NCI-H345 treated with DMSO at 0.1 percent for 48 hours (cell line): Measurements from ENCODE around the gene TMEM91.

Source experiments
- DNase-seq: peaks from one replicate; lab custom pipeline; 2025; ENCODE audit not compliant: unreplicated experiment; lab: John Stamatoyannopoulos, UW

Gene TMEM91

GRCh38 chr19:41409288-41409687 lies 33.0 kb downstream of the TMEM91 start:
- no peak for DNase-seq

- no peak for DNase-seq
Measured at GRCh38 chr19:41410336-41411054, 34.2 kb downstream of the TMEM91 start.

- DNase-seq = no peak
Measured at GRCh38 chr19:41411100-41411967, 35.0 kb downstream of the TMEM91 start.

DNA sequence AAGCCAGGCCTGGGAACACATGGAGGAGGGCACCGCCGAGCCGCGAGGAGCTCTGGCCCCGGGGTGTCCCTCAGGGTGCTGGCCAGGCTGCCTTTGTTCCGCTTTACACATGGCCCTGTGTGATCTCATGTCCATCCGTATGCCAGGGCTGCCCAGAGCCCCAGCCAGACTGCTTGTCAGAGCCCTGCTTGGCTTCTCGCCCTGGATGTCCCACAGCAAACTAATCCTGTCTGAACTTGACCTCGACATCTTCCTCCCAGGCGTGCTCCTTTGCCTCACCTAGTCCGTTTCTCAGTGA lies 35.6 kb downstream of the TMEM91 start:
- DNase-seq = no peak

- no peak for DNase-seq
Measured at GRCh38 chr19:41412953-41413352, 36.6 kb downstream of the TMEM91 start.

GRCh38 chr19:41413947-41414346 lies 37.6 kb downstream of the TMEM91 start:
- no peak for DNase-seq

DNA sequence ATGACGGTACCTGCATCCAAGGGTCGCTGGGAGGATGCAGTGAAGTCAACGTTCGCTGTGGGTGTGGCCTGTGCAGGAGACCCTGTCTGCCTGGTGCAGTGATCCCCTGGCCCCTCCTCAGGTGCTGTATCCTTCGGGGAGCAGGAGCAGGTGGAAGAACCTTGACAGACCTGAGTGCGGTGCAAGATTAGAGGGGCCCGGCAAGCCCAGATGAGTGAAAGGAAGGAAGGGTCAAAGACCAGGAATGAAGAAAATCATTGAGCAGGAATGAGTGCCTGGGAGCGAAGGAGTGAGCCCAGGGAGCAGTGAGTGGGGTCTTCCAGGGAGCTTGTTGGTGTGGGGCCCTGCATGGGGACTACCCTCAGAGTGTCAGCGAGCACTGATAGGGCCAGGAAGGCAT lies 38.1 kb downstream of the TMEM91 start:
- DNase-seq = no peak

- DNase-seq = no peak
Measured at GRCh38 chr19:41415154-41415571, 38.8 kb downstream of the TMEM91 start.

GRCh38 chr19:41416194-41416674 lies 39.9 kb downstream of the TMEM91 start:
- no peak for DNase-seq

DNA sequence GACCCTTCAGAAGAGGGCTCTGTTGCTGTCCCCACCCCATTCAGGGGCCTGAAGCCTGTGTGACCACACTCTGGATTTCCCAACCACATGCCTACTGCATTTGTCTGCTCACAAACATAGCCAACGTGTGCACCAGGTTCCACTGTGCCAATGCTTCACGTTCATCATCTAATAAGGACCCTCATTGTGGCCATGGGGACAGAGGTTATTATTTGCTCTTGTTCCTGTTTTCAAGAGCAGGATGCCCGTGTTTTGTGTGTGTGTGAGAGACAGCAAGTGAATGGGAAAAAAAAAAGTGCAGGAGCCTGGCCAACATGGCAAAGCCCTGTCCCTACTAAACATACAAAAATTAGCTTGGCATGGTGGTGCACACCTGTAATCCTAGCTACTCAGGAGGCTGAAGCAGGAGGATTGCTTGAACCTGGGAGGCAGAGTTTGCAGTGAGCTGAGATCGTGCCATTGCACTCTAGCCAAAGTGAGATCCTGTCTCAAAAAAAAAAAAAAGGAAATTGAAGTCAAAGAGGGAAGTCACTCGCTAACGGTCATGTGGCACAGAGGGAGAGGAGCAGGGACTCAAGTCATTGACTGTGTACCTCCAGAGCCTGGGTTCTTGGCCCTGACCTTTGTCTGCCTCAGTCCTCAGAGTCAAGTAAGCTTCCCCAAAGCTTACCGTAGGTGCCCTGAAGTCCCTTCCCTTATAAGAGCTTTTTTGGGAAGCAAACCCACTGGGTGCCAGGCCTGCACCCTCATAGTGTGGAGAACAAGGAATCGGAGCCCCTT lies 44.0 kb downstream of the TMEM91 start:
- DNase-seq = no peak

DNA sequence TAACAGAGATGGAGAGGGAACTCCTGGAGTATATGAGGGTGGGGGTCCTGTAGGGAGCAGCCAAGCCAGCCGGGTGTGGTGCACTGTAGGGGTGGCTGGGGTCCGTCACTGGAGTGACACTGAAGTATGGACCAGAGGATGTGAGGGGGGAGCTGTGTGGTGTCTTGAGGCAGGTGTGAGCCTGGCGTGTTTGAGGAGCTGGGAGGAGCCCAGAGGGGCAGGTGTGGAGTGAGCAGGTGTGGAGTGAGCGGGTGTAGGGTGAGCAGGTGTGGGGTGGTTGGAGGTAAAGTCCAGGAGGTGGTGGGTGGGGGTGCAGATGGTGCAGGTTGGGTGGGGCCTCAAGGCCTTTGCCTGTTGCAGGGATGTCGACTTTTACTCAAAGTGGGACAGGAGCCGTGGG lies 45.0 kb downstream of the TMEM91 start:
- no peak for DNase-seq

DNA sequence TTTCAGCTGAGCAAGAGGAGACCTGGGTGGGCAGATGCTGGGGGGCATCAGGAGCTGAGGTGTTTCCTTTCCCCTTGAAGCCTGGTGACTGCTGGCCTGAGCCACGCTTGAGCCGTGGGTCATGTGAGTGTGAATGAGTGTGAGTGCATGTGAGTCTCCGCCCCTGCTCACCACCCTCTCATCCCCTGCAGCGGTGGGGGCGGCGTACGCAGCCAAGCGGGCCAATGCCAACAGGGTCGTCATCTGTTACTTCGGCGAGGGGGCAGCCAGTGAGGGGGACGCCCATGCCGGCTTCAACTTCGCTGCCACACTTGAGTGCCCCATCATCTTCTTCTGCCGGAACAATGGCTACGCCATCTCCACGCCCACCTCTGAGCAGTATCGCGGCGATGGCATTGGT lies 45.6 kb downstream of the TMEM91 start:
- no peak for DNase-seq

DNA sequence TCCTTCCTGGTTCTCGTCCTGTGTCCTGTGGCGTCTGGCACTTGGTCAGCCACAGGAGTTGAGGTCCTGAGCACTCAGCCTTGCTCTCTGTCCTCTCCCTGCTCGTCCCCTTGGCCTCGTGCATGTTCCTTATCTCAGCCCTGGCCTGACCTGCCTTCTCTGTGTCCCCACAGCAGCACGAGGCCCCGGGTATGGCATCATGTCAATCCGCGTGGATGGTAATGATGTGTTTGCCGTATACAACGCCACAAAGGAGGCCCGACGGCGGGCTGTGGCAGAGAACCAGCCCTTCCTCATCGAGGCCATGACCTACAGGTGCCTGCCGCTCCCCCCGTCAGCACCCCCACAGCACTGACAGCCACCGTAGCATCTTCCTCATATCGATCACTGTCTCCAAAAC lies 46.1 kb downstream of the TMEM91 start:
- DNase-seq = no peak

GRCh38 chr19:41422955-41423354 lies 46.6 kb downstream of the TMEM91 start:
- no peak for DNase-seq

DNA sequence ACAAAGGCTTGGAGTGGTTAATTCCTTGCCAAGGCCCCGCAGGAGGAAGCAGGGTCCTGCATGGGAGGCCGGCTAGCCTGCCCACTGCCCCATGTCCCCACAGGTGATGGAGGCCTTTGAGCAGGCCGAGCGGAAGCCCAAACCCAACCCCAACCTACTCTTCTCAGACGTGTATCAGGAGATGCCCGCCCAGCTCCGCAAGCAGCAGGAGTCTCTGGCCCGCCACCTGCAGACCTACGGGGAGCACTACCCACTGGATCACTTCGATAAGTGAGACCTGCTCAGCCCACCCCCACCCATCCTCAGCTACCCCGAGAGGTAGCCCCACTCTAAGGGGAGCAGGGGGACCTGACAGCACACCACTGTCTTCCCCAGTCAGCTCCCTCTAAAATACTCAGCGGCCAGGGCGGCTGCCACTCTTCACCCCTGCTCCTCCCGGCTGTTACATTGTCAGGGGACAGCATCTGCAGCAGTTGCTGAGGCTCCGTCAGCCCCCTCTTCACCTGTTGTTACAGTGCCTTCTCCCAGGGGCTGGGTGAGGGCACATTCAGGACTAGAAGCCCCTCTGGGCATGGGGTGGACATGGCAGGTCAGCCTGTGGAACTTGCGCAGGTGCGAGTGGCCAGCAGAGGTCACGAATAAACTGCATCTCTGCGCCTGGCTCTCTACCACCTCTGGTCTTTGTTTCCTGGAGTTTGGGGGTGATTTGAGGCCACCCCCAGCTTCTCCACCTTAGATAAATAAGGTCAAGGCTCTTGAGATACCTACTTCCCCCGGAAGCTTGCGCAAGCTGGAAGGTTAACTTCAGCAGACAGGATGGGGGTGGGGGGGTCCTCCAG lies 48.2 kb downstream of the TMEM91 start:
- no peak for DNase-seq

DNA sequence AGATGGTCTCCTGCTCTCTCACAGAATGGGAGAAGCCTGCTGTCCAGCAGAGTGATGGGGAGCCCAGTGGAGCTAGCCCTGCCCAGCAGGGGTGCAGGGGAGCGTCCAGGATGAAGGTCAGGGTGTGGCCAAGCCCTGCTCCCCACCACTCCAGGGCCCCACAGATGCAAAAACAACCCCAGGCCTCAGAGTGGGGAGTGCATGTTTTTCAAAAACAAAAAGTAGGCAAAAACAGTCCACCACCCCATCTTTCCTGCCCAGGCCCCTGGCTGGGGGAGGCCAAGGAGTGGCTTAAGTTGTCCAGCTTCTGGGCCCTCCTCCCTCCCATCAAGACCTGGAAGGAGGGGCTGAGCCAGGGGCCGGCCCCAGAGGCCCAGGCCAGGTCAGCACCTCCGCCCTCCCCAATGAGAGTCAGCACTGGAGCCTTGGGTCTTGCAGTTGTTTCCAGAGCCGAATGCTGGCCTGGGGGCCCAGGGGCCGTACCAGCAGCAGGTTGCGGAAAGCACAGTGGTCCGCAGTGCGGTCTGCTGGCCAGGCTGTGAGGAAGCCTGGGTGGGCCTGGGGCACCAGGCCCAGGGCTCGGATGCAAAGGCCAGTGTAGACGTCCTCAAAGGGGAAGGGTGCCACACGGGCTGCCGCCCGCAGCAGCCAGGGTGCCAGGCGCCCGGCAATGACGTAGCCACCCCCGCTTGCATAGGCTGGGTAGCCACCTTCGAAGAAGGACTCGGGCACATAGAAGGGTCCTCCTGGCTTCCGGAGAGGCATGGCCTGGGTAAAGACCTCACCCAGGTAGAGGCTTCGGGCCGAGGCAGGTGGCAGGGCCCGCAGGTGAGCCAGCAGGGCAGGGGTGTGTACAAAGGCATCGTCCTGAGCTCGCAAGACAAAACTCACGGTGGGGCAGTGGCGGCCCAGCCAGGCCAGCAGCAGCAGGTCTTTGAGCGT lies 49.1 kb downstream of the TMEM91 start:
- no peak for DNase-seq

DNA sequence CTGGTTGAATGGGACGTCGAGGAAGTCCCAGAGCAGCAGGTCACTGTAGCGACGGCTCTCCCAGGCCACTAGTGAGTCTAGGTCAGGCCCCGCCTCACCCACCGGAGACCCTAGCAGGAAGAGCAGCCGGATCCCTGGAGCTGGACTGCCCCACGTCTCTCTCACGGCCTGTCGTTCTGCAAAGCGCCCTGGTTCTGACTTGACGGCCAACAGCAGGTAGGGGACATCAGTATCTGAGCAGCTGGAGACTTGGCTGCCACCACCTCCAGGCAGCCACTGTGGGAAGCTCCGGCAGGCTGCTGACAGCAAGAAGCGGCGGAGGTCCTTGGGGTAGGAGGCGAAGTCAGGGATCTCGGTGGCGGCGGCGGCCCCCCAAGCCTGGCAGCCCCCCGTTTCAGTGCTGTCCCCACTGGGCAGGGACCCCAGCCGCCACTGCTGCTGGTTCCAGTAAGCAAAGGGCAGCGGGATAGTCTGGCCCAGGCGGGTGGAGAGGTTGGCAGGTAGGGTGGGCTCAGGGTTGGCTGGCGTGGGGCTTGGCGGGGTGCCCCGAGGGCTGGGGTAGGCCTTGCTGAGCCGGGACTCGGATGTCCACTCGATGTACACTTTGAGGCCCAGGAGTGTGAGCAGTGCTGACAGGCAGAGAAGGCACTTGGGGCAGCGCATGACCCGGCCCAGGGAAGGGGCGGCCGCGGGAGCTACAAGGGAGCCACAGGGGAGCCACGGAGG lies 49.9 kb downstream of the TMEM91 start:
- DNase-seq = no peak

DNA sequence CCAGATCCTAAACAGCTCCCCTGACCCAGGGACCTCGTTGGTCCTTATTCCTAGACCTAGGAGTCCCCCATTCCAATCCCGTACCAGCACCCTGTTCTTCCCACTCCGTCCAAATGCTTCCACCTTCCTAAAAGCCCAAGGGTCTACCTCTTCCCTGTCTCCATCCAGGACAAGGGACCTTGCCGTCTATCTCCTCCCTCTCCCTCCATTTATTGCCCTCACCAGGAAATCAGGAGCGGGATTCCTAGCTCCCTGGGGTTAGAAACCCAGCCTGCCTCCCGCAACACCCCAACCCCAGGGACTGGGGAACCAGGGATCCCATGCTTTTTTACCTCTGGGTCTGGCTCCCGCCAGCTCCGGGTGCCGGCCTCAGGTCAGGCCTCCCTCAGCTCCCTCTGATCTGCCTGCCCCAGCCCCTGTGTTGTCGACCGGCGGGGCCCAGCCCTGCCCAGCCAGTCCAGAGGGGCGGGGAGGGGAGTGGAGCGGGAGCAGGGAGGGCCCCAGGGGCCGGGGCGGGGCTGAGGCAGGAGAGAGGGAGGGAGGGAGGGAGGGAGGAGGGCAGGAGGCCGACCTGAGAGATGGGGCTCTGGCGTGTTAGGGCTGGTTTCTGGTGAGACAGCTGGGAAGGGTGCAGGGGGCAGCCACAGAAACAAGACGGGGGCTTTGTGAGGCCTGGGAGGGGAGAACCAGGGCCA lies 50.8 kb downstream of the TMEM91 start, which contains the start of gene B3GNT8:
Gene B3GNT8 (minus strand): TSS at position 423 of the 695 bp plus-strand sequence. CDS start 596 bp downstream, outside the sequence.
- DNase-seq = no peak
